Panc1 (cell line): ENCODE data around the gene ECEL1.

Source experiments
- TCF7L2 ChIP-seq: IDR thresholded peaks from 2 replicates; pipeline ENCODE4 v1.6.1; 2011; ENCODE audit warnings: mild to moderate bottlenecking, low read depth, low read length, inconsistent platforms
- TF ChIP-seq, protein P1 (sequence below): fragments of 450-650 bp; IDR thresholded peaks from 2 replicates; pipeline ENCODE4 v1.5.1; 2017; ENCODE audit warnings: mild to moderate bottlenecking
- TF ChIP-seq, protein P2 (sequence below), 2 experiments: IDR thresholded peaks; 2 replicates each; pipeline ENCODE4 v1.6.1; 2011 to 2012; ENCODE audit warnings: low read depth in 2 of 2, control low read depth in 1 of 2, low read length in 1 of 2, mild to moderate bottlenecking in 1 of 2, moderate library complexity in 1 of 2; ENCODE audit not compliant: insufficient read depth in 1 of 2

DNA sequence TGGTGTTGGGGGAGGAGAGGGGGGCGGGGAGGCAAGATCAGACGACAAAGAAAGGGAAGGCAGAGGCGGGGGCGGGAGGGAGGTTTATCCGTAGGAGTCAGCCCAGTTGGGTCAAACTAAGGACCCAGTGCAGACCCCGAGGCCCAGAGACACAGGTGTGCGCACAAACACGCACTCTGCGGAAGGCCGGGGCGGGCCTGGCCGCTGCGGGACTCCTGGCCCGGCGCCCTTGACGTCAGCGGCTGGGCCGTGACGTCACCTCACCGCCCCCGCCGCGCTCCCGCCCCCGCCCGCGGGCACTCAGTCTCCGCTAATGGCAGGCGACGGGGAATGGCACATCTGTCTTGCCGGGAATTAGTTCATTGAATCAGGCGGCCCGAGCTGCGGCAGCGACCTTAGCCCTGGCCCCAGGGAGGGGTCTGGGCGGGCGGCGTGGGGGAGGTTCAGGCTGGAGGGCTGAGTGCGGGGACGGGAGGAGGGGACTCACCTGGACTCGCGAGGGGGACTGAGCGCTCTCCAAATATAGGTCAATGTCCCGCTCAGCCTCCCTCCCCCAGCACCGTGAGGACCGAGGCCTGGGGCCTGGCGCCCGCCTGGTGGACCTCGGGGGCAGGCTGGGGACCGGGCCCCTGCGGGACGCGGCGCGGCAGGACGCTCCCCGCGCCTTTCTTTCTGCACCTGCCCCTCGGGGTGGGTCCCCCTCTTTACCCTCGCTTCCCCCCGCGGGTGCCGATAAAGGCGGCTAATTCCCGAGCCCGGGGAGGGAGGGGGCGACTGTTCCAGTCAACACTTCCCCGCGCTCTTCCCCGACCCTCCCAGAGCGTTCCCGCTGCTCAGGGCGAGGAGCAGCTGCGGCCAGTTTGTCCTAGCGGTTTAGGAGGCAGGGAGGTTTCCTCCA lies 15.5 kb upstream of the ECEL1 start:
- TF ChIP-seq, protein P1, sequence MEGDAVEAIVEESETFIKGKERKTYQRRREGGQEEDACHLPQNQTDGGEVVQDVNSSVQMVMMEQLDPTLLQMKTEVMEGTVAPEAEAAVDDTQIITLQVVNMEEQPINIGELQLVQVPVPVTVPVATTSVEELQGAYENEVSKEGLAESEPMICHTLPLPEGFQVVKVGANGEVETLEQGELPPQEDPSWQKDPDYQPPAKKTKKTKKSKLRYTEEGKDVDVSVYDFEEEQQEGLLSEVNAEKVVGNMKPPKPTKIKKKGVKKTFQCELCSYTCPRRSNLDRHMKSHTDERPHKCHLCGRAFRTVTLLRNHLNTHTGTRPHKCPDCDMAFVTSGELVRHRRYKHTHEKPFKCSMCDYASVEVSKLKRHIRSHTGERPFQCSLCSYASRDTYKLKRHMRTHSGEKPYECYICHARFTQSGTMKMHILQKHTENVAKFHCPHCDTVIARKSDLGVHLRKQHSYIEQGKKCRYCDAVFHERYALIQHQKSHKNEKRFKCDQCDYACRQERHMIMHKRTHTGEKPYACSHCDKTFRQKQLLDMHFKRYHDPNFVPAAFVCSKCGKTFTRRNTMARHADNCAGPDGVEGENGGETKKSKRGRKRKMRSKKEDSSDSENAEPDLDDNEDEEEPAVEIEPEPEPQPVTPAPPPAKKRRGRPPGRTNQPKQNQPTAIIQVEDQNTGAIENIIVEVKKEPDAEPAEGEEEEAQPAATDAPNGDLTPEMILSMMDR = no peak
- TF ChIP-seq, protein P2, sequence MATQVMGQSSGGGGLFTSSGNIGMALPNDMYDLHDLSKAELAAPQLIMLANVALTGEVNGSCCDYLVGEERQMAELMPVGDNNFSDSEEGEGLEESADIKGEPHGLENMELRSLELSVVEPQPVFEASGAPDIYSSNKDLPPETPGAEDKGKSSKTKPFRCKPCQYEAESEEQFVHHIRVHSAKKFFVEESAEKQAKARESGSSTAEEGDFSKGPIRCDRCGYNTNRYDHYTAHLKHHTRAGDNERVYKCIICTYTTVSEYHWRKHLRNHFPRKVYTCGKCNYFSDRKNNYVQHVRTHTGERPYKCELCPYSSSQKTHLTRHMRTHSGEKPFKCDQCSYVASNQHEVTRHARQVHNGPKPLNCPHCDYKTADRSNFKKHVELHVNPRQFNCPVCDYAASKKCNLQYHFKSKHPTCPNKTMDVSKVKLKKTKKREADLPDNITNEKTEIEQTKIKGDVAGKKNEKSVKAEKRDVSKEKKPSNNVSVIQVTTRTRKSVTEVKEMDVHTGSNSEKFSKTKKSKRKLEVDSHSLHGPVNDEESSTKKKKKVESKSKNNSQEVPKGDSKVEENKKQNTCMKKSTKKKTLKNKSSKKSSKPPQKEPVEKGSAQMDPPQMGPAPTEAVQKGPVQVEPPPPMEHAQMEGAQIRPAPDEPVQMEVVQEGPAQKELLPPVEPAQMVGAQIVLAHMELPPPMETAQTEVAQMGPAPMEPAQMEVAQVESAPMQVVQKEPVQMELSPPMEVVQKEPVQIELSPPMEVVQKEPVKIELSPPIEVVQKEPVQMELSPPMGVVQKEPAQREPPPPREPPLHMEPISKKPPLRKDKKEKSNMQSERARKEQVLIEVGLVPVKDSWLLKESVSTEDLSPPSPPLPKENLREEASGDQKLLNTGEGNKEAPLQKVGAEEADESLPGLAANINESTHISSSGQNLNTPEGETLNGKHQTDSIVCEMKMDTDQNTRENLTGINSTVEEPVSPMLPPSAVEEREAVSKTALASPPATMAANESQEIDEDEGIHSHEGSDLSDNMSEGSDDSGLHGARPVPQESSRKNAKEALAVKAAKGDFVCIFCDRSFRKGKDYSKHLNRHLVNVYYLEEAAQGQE (IDR thresholded peaks at IDR 0.05; ENCODE audit: insufficient read depth in 1 of 2, low read depth in 2 of 2, low read length in 1 of 2) = no peak
- TF ChIP-seq TCF7L2 = no peak
